BLaER1 treated with 17β-estradiol and CSF1 and Interleukin-3, amounts not matched to agents 10 nM and 100 nM (cell line): ENCODE data around the gene HDAC10.

Experiments
- H3K27ac ChIP-seq, 11 experiments: shearing (Covaris generic); formaldehyde crosslinking; 2 replicates each; pipeline ENCODE4 v1.8.1; 2022
- H3K27me3 ChIP-seq, 11 experiments: shearing (Covaris generic); formaldehyde crosslinking; 2 replicates each; pipeline ENCODE4 v1.8.1; 2022
- H3K36me3 ChIP-seq, 11 experiments: shearing (Covaris generic); formaldehyde crosslinking; 2 replicates each; pipeline ENCODE4 v1.8.1; 2022
- H3K4me1 ChIP-seq, 10 experiments: shearing (Covaris generic); formaldehyde crosslinking; 2 replicates each; pipeline ENCODE4 v1.8.1; 2022
- H3K4me2 ChIP-seq, 11 experiments: shearing (Covaris generic); formaldehyde crosslinking; 2 replicates each; pipeline ENCODE4 v1.8.1; 2022
- H3K4me3 ChIP-seq, 10 experiments: shearing (Covaris generic); formaldehyde crosslinking; 2 replicates each; pipeline ENCODE4 v1.8.1; 2022
- H3K9ac ChIP-seq, 11 experiments: shearing (Covaris generic); formaldehyde crosslinking; 2 replicates each; pipeline ENCODE4 v1.8.1; 2022
- H3K9me3 ChIP-seq, 11 experiments: shearing (Covaris generic); formaldehyde crosslinking; replicated peaks in 1 of 11; 2 replicates each; pipeline ENCODE4 v1.8.1; 2022
- H4K20me1 ChIP-seq, 11 experiments: shearing (Covaris generic); formaldehyde crosslinking; 2 replicates each; pipeline ENCODE4 v1.8.1; 2022
- Cebpa-rat ChIP-seq, 11 experiments: shearing (Covaris generic); IDR thresholded peaks; 2 replicates each; pipeline ENCODE4 v1.8.1; 2022

The HDAC10 gene

GRCh38 chr22:50280708-50281383 is 29.8 kb upstream of the HDAC10 start:
- no peak for TF ChIP-seq Cebpa-rat (IDR thresholded peaks at IDR 0.05)
- H4K20me1 ChIP-seq, result peaks cover 52 to 98% (median 78%) of the 10 kb centered on the region in 11 experiments
- peaks cover 0 to 4% (median 0%) of the 10 kb centered on the region in 11 experiments; a peak in 3 of 22 replicates for H3K9me3 ChIP-seq
- no peak overlapping the region for H3K4me3 ChIP-seq
- peaks cover 1 to 9% (median 2%) of the 10 kb centered on the region in 10 experiments; a peak in 16 of 20 replicates for H3K4me1 ChIP-seq
- no peak overlapping the region for H3K4me2 ChIP-seq
- H3K9ac ChIP-seq, result no peak overlapping the region
- H3K27me3 ChIP-seq, result no peaks in the 10 kb centered on the region
- no peak overlapping the region for H3K27ac ChIP-seq
- H3K36me3 ChIP-seq, result peaks cover 84 to 95% (median 90%) of the 10 kb centered on the region in 11 experiments

- H4K20me1 ChIP-seq, result peaks cover 55 to 99% (median 81%) of the 10 kb centered on the region in 11 experiments; a peak in 21 of 22 replicates
- H3K4me1 ChIP-seq, result peaks cover 8 to 16% (median 9%) of the 10 kb centered on the region in 10 experiments; a peak in 18 of 20 replicates
- no peak overlapping the region for H3K4me2 ChIP-seq
- no peak overlapping the region for H3K4me3 ChIP-seq
- peaks cover 87 to 98% (median 94%) of the 10 kb centered on the region in 11 experiments for H3K36me3 ChIP-seq
- TF ChIP-seq Cebpa-rat (IDR thresholded peaks at IDR 0.05), result no peak
- peaks cover 0 to 4% (median 0%) of the 10 kb centered on the region in 11 experiments; a peak in 3 of 22 replicates for H3K9me3 ChIP-seq
- no peak overlapping the region for H3K27ac ChIP-seq
- H3K9ac ChIP-seq, result no peak overlapping the region
- no peaks in the 10 kb centered on the region for H3K27me3 ChIP-seq
These were observed 29.1 kb upstream of the HDAC10 start for GRCh38 chr22:50280022-50280707.

GRCh38 chr22:50278956-50279619 is 28.0 kb upstream of the HDAC10 start:
- H3K36me3 ChIP-seq, result peaks cover 81 to 93% (median 88%) of the 10 kb centered on the region in 11 experiments

GRCh38 chr22:50278461-50278860 is 27.4 kb upstream of the HDAC10 start:
- H3K27ac ChIP-seq, result no peak overlapping the region
- H3K36me3 ChIP-seq, result peaks cover 76 to 92% (median 85%) of the 10 kb centered on the region in 11 experiments
- H3K27me3 ChIP-seq, result no peaks in the 10 kb centered on the region
- no peak overlapping the region for H3K4me3 ChIP-seq
- peaks cover 12 to 26% (median 18%) of the 10 kb centered on the region in 10 experiments; a peak in 19 of 20 replicates for H3K4me1 ChIP-seq
- H3K4me2 ChIP-seq, result no peak overlapping the region
- H4K20me1 ChIP-seq, result peaks cover 58 to 96% (median 79%) of the 10 kb centered on the region in 11 experiments; a peak in 21 of 22 replicates
- H3K9me3 ChIP-seq, result peaks cover 0 to 4% (median 0%) of the 10 kb centered on the region in 11 experiments; a peak in 3 of 22 replicates
- H3K9ac ChIP-seq, result no peak overlapping the region
- TF ChIP-seq Cebpa-rat (IDR thresholded peaks at IDR 0.05), result no peak

More at GRCh38 chr22:50278956-50279619, 28.0 kb upstream of the HDAC10 start:
- no peak overlapping the region for H3K4me2 ChIP-seq
- peaks cover 51 to 96% (median 76%) of the 10 kb centered on the region in 11 experiments; a peak in 21 of 22 replicates for H4K20me1 ChIP-seq
- peaks cover 12 to 22% (median 15%) of the 10 kb centered on the region in 10 experiments; a peak in 19 of 20 replicates for H3K4me1 ChIP-seq
- no peak overlapping the region for H3K4me3 ChIP-seq
- no peak overlapping the region for H3K27ac ChIP-seq
- H3K9me3 ChIP-seq, result peaks cover 0 to 4% (median 0%) of the 10 kb centered on the region in 11 experiments; a peak in 3 of 22 replicates
- H3K9ac ChIP-seq, result no peak overlapping the region
- TF ChIP-seq Cebpa-rat (IDR thresholded peaks at IDR 0.05), result no peak
- H3K27me3 ChIP-seq, result no peaks in the 10 kb centered on the region

GRCh38 chr22:50277761-50278160 is 26.7 kb upstream of the HDAC10 start:
- TF ChIP-seq Cebpa-rat (IDR thresholded peaks at IDR 0.05), result no peak
- Histone ChIP-seq H3K4me1 (peaks cover 14 to 28% (median 20%) of the 10 kb centered on the region in 10 experiments), H3K9ac (no peak overlapping the region), H3K4me3 (no peak overlapping the region), H3K9me3 (peaks cover 0 to 4% (median 0%) of the 10 kb centered on the region in 11 experiments; a peak in 3 of 22 replicates), H3K36me3 (peaks cover 70 to 85% (median 79%) of the 10 kb centered on the region in 11 experiments), H3K27me3 (no peaks in the 10 kb centered on the region), H4K20me1 (peaks cover 59 to 95% (median 78%) of the 10 kb centered on the region in 11 experiments), H3K4me2 (no peak overlapping the region), H3K27ac (no peak overlapping the region)

GRCh38 chr22:50276143-50276542 is 25.1 kb upstream of the HDAC10 start:
- peaks cover 0 to 6% (median 3%) of the 10 kb centered on the region in 11 experiments; a peak in 7 of 22 replicates for H3K27me3 ChIP-seq
- H3K27ac ChIP-seq, result no peak overlapping the region
- H3K4me1 ChIP-seq, result peaks cover 29 to 44% (median 36%) of the 10 kb centered on the region in 10 experiments
- no peak overlapping the region for H3K4me3 ChIP-seq
- peaks cover 0 to 4% (median 0%) of the 10 kb centered on the region in 11 experiments; a peak in 3 of 22 replicates for H3K9me3 ChIP-seq
- H4K20me1 ChIP-seq, result peaks cover 61 to 93% (median 72%) of the 10 kb centered on the region in 11 experiments
- peaks cover 54 to 69% (median 63%) of the 10 kb centered on the region in 11 experiments for H3K36me3 ChIP-seq
- no peak overlapping the region for H3K9ac ChIP-seq
- peak overlapping the region in 3 of 11 experiments; percentile 5 to 42 (median 17); a peak in 2 of 22 replicates for H3K4me2 ChIP-seq
- no peak for TF ChIP-seq Cebpa-rat (IDR thresholded peaks at IDR 0.05)

GRCh38 chr22:50275181-50276055 is 24.4 kb upstream of the HDAC10 start:
- H3K9me3 ChIP-seq, result peaks cover 0 to 4% (median 0%) of the 10 kb centered on the region in 11 experiments; a peak in 3 of 22 replicates
- peak overlapping the region in 9 of 11 experiments; percentile 5 to 42 (median 15); a peak in 8 of 22 replicates for H3K4me2 ChIP-seq
- H3K4me3 ChIP-seq, result no peak overlapping the region
- peaks cover 0 to 10% (median 6%) of the 10 kb centered on the region in 11 experiments; a peak in 7 of 22 replicates for H3K27me3 ChIP-seq
- 0 out of 22 replicates have a peak overlapping the region, but pooled peaks of 1 of the 11 experiments have one; percentile 34 for H3K27ac ChIP-seq
- H4K20me1 ChIP-seq, result peaks cover 61 to 94% (median 75%) of the 10 kb centered on the region in 11 experiments
- no peak for TF ChIP-seq Cebpa-rat (IDR thresholded peaks at IDR 0.05)
- H3K36me3 ChIP-seq, result peaks cover 48 to 62% (median 56%) of the 10 kb centered on the region in 11 experiments
- peaks cover 36 to 51% (median 43%) of the 10 kb centered on the region in 10 experiments for H3K4me1 ChIP-seq
- peak overlapping the region in 2 of 11 experiments; percentile 33 to 41; a peak in 1 of 22 replicates for H3K9ac ChIP-seq
